Measurements from ENCODE around the gene THRSP.

Gene THRSP

GRCh38 chr11:78067704-78068103, 4.0 kb downstream of the THRSP start:
- no peak for DNase-seq (ENCODE audit: low read depth, low spot score)
- TF ChIP-seq CTCF (IDR thresholded peaks at IDR 0.05; ENCODE audit: insufficient read depth, low read length, missing control alignments) = no peak
- POLR2A ChIA-PET = no interaction called here
- no peak overlapping the region for H3K4me3 ChIP-seq (ENCODE audit: low read depth, low read length)
- CTCF ChIA-PET = interaction anchor here (0.9 to 1.2 kb wide), 2 partner anchors 10 to 22 kb away, joined by 3 to 4 read pairs; no protein-coding TSS in a partner anchor

GRCh38 chr11:78069465-78069864, 5.8 kb downstream of the THRSP start:
- H3K4me3 ChIP-seq (ENCODE audit: low read depth, low read length) = no peak overlapping the region
- no peak for DNase-seq (ENCODE audit: low read depth, low spot score)
- ChIA-PET CTCF (interaction anchor here (1.7 kb wide), 1 partner anchor 10 kb away, joined by 5 read pairs; the partner anchor contains the start of gene NDUFC2), POLR2A (no interaction called here)
- no peak for TF ChIP-seq CTCF (IDR thresholded peaks at IDR 0.05; ENCODE audit: insufficient read depth, low read length, missing control alignments)

- ChIA-PET CTCF (interaction anchor here (0.6 to 1.6 kb wide), 3 partner anchors 25 to 40 kb away, joined by 3 to 4 read pairs (median 3); no protein-coding TSS in a partner anchor), POLR2A (no interaction called here)
- no peak for DNase-seq (ENCODE audit: low read depth, low spot score)
- no peak overlapping the region for H3K4me3 ChIP-seq (ENCODE audit: low read depth, low read length)
- TF ChIP-seq CTCF (IDR thresholded peaks at IDR 0.05; ENCODE audit: insufficient read depth, low read length, missing control alignments) = no peak
These were observed 7.0 kb downstream of the THRSP start for GRCh38 chr11:78070621-78071020.

- POLR2A ChIA-PET = no interaction called here
- CTCF ChIA-PET = interaction anchor here (1.6 kb wide), 1 partner anchor 26 kb away, joined by 4 read pairs; no protein-coding TSS in a partner anchor
- no peak for DNase-seq (ENCODE audit: low read depth, low spot score)
- H3K4me3 ChIP-seq (ENCODE audit: low read depth, low read length) = no peak overlapping the region
- TF ChIP-seq CTCF (IDR thresholded peaks at IDR 0.05; ENCODE audit: insufficient read depth, low read length, missing control alignments) = no peak
These were observed 8.1 kb downstream of the THRSP start for GRCh38 chr11:78071717-78072116.

- no peak overlapping the region for H3K4me3 ChIP-seq (ENCODE audit: low read depth, low read length)
- TF ChIP-seq CTCF (IDR thresholded peaks at IDR 0.05; ENCODE audit: insufficient read depth, low read length, missing control alignments) = no peak
- no peak for DNase-seq (ENCODE audit: low read depth, low spot score)
- ChIA-PET POLR2A (no interaction called here), CTCF (no interaction called here)
These were observed 8.8 kb downstream of the THRSP start for GRCh38 chr11:78072455-78072854.

GRCh38 chr11:78074756-78075155, 11.1 kb downstream of the THRSP start:
- no peak for DNase-seq (ENCODE audit: low read depth, low spot score)
- TF ChIP-seq CTCF (IDR thresholded peaks at IDR 0.05; ENCODE audit: insufficient read depth, low read length, missing control alignments) = no peak
- ChIA-PET POLR2A (no interaction called here), CTCF (no interaction called here)
- H3K4me3 ChIP-seq (ENCODE audit: low read depth, low read length) = no peak overlapping the region
